Endodermal cell (in vitro differentiated cells): ENCODE measurements around the gene CLIC6. TPM values are rescaled to one million over a fixed set of nuclear protein-coding genes. Genes with fewer than 3 reads are reported as not detected.

Experiments used
- DNase-seq: peaks from one replicate; pipeline ENCODE4 v3.0.0-alpha.2; 2017
- H3K27ac ChIP-seq: 2 replicates; pipeline ENCODE4 v1.5.1; 2013; ENCODE audit warnings: mild to moderate bottlenecking, low read depth, low read length, moderate library complexity
- H3K27me3 ChIP-seq: 2 replicates; pipeline ENCODE4 v1.6.1; 2013; ENCODE audit warnings: mild to moderate bottlenecking, low read length, moderate library complexity; ENCODE audit not compliant: insufficient read depth, control insufficient read depth, poor library complexity, severe bottlenecking
- H3K36me3 ChIP-seq: 2 replicates; pipeline ENCODE4 v1.7.0; 2013; ENCODE audit warnings: mild to moderate bottlenecking, low read length, moderate library complexity; ENCODE audit not compliant: control insufficient read depth, insufficient read depth
- H3K4me1 ChIP-seq: one replicate; pipeline ENCODE4 v1.7.0; 2013; ENCODE audit warnings: low read length; ENCODE audit not compliant: control insufficient read depth, insufficient read depth
- H3K4me3 ChIP-seq: 2 replicates; pipeline ENCODE4 v1.5.1; 2013; ENCODE audit warnings: mild to moderate bottlenecking, low read length, moderate library complexity
- H3K9ac ChIP-seq: 2 replicates; pipeline ENCODE4 v1.6.1; 2013; ENCODE audit warnings: mild to moderate bottlenecking, low read length, moderate library complexity; ENCODE audit not compliant: poor library complexity, severe bottlenecking; ENCODE audit errors: extremely low read depth
- H3K9me3 ChIP-seq: 2 replicates; pipeline ENCODE4 v1.6.1; 2013; ENCODE audit warnings: mild to moderate bottlenecking, low read length, moderate library complexity; ENCODE audit not compliant: control insufficient read depth
- H3K27ac Mint-ChIP-seq: 2 replicates; pipeline ENCODE4 v1.8.0; 2020; ENCODE audit warnings: mixed read lengths
- H3K27me3 Mint-ChIP-seq: 2 replicates; pipeline ENCODE4 v1.8.0; 2021; ENCODE audit warnings: mild to moderate bottlenecking, mixed read lengths; ENCODE audit not compliant: insufficient read depth
- H3K36me3 Mint-ChIP-seq: 2 replicates; pipeline ENCODE4 v1.8.0; 2020; ENCODE audit warnings: low read depth, mixed read lengths
- H3K4me1 Mint-ChIP-seq: 2 replicates; pipeline ENCODE4 v1.8.0; 2020; ENCODE audit warnings: mixed read lengths
- H3K4me3 Mint-ChIP-seq: 2 replicates; pipeline ENCODE4 v1.8.0; 2020; ENCODE audit warnings: mild to moderate bottlenecking, moderate library complexity, mixed read lengths
- H3K9me3 Mint-ChIP-seq: 2 replicates; pipeline ENCODE4 v1.8.0; 2020; ENCODE audit warnings: mild to moderate bottlenecking, mixed read lengths
- WGBS, 2 experiments: methylation state at CpG; one replicate each; pipeline versions ENCODE4 v1.1.5 to v1.1.7; 2013; ENCODE audit warnings: missing lambda C conversion rate in 2 of 2, mixed read lengths in 1 of 2; ENCODE audit not compliant: insufficient coverage in 1 of 2, insufficient read length in 1 of 2; 5-methylcytosine and 5-hydroxymethylcytosine counted together
- total RNA-seq, 2 donors: library from RNA; stranded (reverse); fragmentation: NEBNext Ultra II Directional in 1 of 2; extraction: Animal tissue kit (Norgen Biotek cat#: 25700) in 1 of 2; gene quantifications; 2 replicates in 1 of 2; 3 replicates in 1 of 2; pipeline ENCODE4 v1.2.1, GENCODE V29; 2021
- TF ChIP-seq, protein P1 (sequence below): fragments of 200-600 bp; sonication (generic); conservative IDR thresholded peaks from 2 replicates; pipeline ENCODE4 v1.5.0; 2021; ENCODE audit warnings: antibody characterized with exemption, mild to moderate bottlenecking

Gene CLIC6
- total RNA-seq, 2 donors from 2014 or later = 1.7 to 2.4 TPM

DNA sequence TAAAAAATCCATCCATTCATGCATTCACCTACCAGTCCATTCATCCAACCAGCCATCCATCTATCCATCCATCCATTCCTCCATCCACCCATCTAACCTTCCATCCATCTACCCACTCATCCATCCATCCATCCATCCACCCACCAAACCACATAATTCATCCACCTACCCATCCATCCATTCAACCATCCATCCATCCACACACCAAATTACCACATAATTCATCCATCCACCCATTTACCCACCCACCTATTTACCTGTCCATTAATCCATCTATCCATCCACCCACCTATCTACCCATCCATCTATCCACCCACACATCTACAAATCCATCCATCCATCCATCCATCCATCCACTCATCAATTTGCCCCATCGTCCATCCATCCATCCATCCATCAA, 71.4 kb downstream of the CLIC6 start:
- H3K27me3 Mint-ChIP-seq = peaks cover 26% of the 10 kb centered on the region
- no peak overlapping the region for H3K4me3 ChIP-seq
- H3K9ac ChIP-seq = no peak overlapping the region
- H3K36me3 ChIP-seq = no peaks in the 10 kb centered on the region
- no peaks in the 10 kb centered on the region for H3K36me3 Mint-ChIP-seq
- no peaks in the 10 kb centered on the region for H3K9me3 ChIP-seq
- no peak overlapping the region for H3K27ac Mint-ChIP-seq
- H3K4me1 Mint-ChIP-seq = no peaks in the 10 kb centered on the region
- TF ChIP-seq, protein P1, sequence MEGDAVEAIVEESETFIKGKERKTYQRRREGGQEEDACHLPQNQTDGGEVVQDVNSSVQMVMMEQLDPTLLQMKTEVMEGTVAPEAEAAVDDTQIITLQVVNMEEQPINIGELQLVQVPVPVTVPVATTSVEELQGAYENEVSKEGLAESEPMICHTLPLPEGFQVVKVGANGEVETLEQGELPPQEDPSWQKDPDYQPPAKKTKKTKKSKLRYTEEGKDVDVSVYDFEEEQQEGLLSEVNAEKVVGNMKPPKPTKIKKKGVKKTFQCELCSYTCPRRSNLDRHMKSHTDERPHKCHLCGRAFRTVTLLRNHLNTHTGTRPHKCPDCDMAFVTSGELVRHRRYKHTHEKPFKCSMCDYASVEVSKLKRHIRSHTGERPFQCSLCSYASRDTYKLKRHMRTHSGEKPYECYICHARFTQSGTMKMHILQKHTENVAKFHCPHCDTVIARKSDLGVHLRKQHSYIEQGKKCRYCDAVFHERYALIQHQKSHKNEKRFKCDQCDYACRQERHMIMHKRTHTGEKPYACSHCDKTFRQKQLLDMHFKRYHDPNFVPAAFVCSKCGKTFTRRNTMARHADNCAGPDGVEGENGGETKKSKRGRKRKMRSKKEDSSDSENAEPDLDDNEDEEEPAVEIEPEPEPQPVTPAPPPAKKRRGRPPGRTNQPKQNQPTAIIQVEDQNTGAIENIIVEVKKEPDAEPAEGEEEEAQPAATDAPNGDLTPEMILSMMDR = no peak
- no peak overlapping the region for H3K4me3 Mint-ChIP-seq
- no peak overlapping the region for H3K27ac ChIP-seq
- H3K4me1 ChIP-seq = no peaks in the 10 kb centered on the region
- 89% methylated on average over 1 of the region's 1 CpG; no CpG with 5 or more reads in 1 of the 2 experiments for WGBS, 2 experiments
- H3K27me3 ChIP-seq = peaks cover 4% of the 10 kb centered on the region
- H3K9me3 Mint-ChIP-seq = no peaks in the 10 kb centered on the region
- DNase-seq = no peak

DNA sequence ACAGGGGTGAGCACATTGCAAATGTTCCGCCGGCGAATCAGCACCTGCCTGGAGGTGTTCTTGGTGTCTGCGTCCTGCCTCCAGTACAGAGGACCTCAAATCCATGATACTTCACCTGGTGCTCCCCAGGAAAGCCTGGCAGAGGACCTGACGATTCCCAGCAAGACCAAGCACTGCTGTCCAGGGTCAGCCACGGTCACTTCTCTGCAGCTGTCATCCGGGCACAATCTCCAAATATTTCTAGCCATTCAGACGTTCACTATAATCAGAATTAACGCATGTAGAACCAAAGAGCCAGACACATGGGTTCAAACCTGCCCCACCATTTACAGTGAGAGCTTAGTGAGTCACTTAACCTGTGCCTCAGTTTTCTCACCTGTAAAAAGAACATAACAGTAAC, 74.5 kb downstream of the CLIC6 start:
- no peaks in the 10 kb centered on the region for H3K36me3 Mint-ChIP-seq
- no peak overlapping the region for H3K27ac ChIP-seq
- no peaks in the 10 kb centered on the region for H3K9me3 ChIP-seq
- H3K36me3 ChIP-seq = no peaks in the 10 kb centered on the region
- peaks cover 23% of the 10 kb centered on the region for H3K27me3 Mint-ChIP-seq
- WGBS, 2 experiments = 92 to 94% methylated on average over 9 of the region's 9 CpGs
- H3K9ac ChIP-seq = no peak overlapping the region
- no peak overlapping the region for H3K27ac Mint-ChIP-seq
- no peak for DNase-seq
- no peaks in the 10 kb centered on the region for H3K27me3 ChIP-seq
- no peaks in the 10 kb centered on the region for H3K4me1 Mint-ChIP-seq
- TF ChIP-seq, protein P1 = no peak
- H3K4me3 ChIP-seq = no peak overlapping the region
- H3K9me3 Mint-ChIP-seq = no peaks in the 10 kb centered on the region
- H3K4me3 Mint-ChIP-seq = no peak overlapping the region
- no peaks in the 10 kb centered on the region for H3K4me1 ChIP-seq

DNA sequence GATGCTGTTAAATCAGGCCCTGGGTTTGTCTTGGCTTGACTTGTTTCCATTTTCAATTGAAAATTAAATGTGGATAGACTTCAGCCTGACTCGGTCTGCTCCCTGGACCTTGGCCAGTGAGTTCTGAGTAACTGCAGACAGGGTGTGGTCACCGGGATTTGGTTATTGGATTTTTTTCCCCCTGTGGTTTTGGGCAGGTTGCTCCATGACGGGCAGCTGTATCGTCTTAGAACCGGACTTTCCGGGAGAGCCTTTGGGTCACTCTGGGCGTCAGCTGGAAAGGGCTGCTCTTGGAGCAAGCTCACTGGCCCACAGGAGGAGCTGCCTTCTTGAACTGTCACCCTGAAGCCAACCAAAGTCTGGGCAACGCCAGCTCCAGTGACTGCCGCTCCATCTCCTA, 75.0 kb downstream of the CLIC6 start:
- Mint-ChIP-seq H3K4me1 (no peaks in the 10 kb centered on the region), H3K27me3 (peaks cover 19% of the 10 kb centered on the region), H3K36me3 (no peaks in the 10 kb centered on the region), H3K4me3 (no peak overlapping the region), H3K27ac (no peak overlapping the region), H3K9me3 (no peaks in the 10 kb centered on the region)
- no peak for DNase-seq
- H3K4me3 ChIP-seq = no peak overlapping the region
- H3K27ac ChIP-seq = no peak overlapping the region
- H3K4me1 ChIP-seq = no peaks in the 10 kb centered on the region
- TF ChIP-seq, protein P1 = no peak
- no peaks in the 10 kb centered on the region for H3K9me3 ChIP-seq
- H3K27me3 ChIP-seq = no peaks in the 10 kb centered on the region
- 78 to 83% methylated on average over 5 to 9 of the region's 9 CpGs for WGBS, 2 experiments
- H3K36me3 ChIP-seq = no peaks in the 10 kb centered on the region
- no peak overlapping the region for H3K9ac ChIP-seq
